Thyroid gland (tissue), 4 donors: ENCODE results near the gene PRKAG1. TPM values are rescaled to one million over a fixed set of nuclear protein-coding genes. Genes with fewer than 3 reads are reported as not detected.
A peak's percentile ranks its signal among the peaks of the same experiment; 100 is the strongest.

Experiments
- DNase-seq, 2 donors: peaks; one replicate each; pipeline ENCODE4 v3.0.0-alpha.2; 2019
- H3K27ac ChIP-seq, 3 donors: fragments of 200-600 bp; sonication (generic); 1 replicate in 2 of 3; 2 replicates in 1 of 3; pipeline ENCODE4 v1.5.1; 2016 to 2019; ENCODE audit warnings: mild to moderate bottlenecking in 1 of 3, moderate library complexity in 1 of 3
- H3K27me3 ChIP-seq: fragments of 200-600 bp; sonication (generic); one replicate; pipeline ENCODE4 v1.5.1; 2019
- H3K36me3 ChIP-seq, 2 donors: fragments of 200-600 bp; sonication (generic); one replicate each; pipeline ENCODE4 v1.5.1; 2016 to 2019
- H3K4me1 ChIP-seq, 2 donors: fragments of 200-600 bp; sonication (generic); one replicate each; pipeline ENCODE4 v1.5.1; 2017 to 2019
- H3K4me3 ChIP-seq, 3 donors: fragments of 200-600 bp; sonication (generic); replicated peaks in 1 of 3; 1 replicate in 2 of 3; 2 replicates in 1 of 3; pipeline ENCODE4 v1.5.1; 2016; ENCODE audit warnings: mild to moderate bottlenecking in 1 of 3
- H3K9me3 ChIP-seq: fragments of 200-600 bp; sonication (generic); one replicate; pipeline ENCODE4 v1.5.1; 2017
- POLR2A ChIP-seq, 2 donors: fragments of 450-650 bp; IDR thresholded peaks; one replicate each; pipeline ENCODE4 v1.6.1; 2017; ENCODE audit warnings: antibody characterized with exemption in 2 of 2, mild to moderate bottlenecking in 2 of 2, moderate library complexity in 1 of 2
- WGBS, 2 donors: methylation state at CpG; one replicate each; pipeline ENCODE4 v1.1.5; 2017; 5-methylcytosine and 5-hydroxymethylcytosine counted together
- intact Hi-C: fragments of 100-400 bp; cut with DNase I; formaldehyde crosslinking; loops from one replicate; pipeline ENCODE4 v1.15.1; 2023
- total RNA-seq, 4 donors: library from RNA; depleted of rRNA; stranded (reverse); fragments of >200 nt; gene quantifications; one replicate each; pipeline ENCODE4 v1.2.3, GENCODE V29; 2016
- TF ChIP-seq, protein P1 (sequence below), 6 experiments: fragments of 200-600 bp in 3 of 6; fragments of 450-650 bp in 3 of 6; sonication (generic) in 3 of 6; IDR thresholded peaks; one replicate each; pipeline ENCODE4 v1.5.1; 2016 to 2019; ENCODE audit warnings: antibody characterized with exemption in 6 of 6, mild to moderate bottlenecking in 2 of 6, inconsistent platforms in 1 of 6, moderate library complexity in 1 of 6

PRKAG1 gene
- total RNA-seq, 4 donors from 2014 or later = 50.3 to 68.1 (median 59.9) TPM

DNA sequence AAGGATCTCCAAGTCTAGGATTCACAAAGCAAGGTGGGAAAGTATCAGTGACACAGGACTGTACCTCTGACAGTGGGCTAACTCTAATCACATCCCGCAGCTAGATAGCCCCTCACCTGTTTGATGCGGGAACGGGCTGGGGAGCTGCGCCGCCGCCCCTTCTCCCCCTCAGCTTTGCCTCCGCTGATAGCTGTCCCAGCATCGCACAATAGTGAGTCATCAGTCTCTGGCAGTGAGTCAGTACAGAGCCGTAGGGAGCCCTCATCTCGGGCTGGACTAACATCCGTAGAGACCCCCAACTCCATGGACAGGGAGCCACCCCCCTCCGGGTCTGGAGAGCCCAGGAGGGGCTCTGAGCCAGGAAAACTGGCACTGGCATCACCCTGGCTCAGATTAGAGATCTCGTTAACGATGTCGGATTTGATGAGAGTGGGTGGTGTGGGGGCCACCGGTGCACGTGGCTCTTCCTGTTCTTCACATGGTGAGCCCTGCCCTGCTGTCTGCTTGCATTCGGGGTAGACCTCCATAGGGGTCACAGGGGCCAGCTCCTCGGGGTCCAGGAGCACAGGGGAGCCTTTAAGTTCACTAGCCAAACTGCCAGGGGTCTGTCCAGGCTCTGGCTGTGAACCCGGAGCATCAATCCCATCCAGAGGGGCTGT lies 31.1 kb upstream of the PRKAG1 start:
- intact Hi-C loops = no loop called here
- Histone ChIP-seq H3K9me3 (no peaks in the 10 kb centered on the region), H3K27ac (no peak overlapping the region), H3K27me3 (no peaks in the 10 kb centered on the region), H3K4me1 (no peaks in the 10 kb centered on the region), H3K36me3 (peaks cover 89 to 96% of the 10 kb centered on the region in 2 donors), H3K4me3 (no peak overlapping the region)
- DNase-seq = no peak
- 90 to 91% methylated on average over 17 to 18 of the region's 20 CpGs for WGBS, 2 donors
- TF ChIP-seq POLR2A (IDR thresholded peaks at IDR 0.05) = no peak
- TF ChIP-seq, protein P1, sequence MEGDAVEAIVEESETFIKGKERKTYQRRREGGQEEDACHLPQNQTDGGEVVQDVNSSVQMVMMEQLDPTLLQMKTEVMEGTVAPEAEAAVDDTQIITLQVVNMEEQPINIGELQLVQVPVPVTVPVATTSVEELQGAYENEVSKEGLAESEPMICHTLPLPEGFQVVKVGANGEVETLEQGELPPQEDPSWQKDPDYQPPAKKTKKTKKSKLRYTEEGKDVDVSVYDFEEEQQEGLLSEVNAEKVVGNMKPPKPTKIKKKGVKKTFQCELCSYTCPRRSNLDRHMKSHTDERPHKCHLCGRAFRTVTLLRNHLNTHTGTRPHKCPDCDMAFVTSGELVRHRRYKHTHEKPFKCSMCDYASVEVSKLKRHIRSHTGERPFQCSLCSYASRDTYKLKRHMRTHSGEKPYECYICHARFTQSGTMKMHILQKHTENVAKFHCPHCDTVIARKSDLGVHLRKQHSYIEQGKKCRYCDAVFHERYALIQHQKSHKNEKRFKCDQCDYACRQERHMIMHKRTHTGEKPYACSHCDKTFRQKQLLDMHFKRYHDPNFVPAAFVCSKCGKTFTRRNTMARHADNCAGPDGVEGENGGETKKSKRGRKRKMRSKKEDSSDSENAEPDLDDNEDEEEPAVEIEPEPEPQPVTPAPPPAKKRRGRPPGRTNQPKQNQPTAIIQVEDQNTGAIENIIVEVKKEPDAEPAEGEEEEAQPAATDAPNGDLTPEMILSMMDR (IDR thresholded peaks at IDR 0.05) = no peak

DNA sequence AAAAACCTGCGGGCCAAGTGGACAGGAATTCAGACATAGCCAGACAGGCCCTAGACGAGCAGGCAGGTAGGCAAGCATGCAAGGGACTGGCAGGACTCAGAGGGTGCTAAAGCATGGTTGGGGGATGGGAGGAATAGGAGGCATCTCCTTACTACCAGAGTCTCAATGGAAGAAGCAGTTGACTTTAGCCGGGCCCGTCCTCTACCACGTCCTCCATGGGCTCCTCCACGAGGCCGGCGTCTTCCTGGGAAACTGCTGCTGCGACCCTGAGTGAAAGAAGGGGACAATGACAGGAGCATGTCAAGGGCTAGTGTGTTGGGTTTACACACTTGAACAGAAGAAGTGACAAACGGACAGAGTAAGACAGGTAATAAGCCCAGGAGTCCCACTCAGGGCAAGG lies 30.4 kb upstream of the PRKAG1 start:
- TF ChIP-seq POLR2A (IDR thresholded peaks at IDR 0.05) = no peak
- TF ChIP-seq, protein P1 (IDR thresholded peaks at IDR 0.05) = no peak
- intact Hi-C loops = no loop called here
- H3K36me3 ChIP-seq = peaks cover 91 to 98% of the 10 kb centered on the region in 2 donors
- DNase-seq = no peak
- 91 to 94% methylated on average over 10 of the region's 10 CpGs for WGBS, 2 donors
- H3K9me3 ChIP-seq = no peaks in the 10 kb centered on the region
- H3K4me1 ChIP-seq = no peaks in the 10 kb centered on the region
- H3K27me3 ChIP-seq = no peaks in the 10 kb centered on the region
- no peak overlapping the region for H3K27ac ChIP-seq
- H3K4me3 ChIP-seq = no peak overlapping the region

DNA sequence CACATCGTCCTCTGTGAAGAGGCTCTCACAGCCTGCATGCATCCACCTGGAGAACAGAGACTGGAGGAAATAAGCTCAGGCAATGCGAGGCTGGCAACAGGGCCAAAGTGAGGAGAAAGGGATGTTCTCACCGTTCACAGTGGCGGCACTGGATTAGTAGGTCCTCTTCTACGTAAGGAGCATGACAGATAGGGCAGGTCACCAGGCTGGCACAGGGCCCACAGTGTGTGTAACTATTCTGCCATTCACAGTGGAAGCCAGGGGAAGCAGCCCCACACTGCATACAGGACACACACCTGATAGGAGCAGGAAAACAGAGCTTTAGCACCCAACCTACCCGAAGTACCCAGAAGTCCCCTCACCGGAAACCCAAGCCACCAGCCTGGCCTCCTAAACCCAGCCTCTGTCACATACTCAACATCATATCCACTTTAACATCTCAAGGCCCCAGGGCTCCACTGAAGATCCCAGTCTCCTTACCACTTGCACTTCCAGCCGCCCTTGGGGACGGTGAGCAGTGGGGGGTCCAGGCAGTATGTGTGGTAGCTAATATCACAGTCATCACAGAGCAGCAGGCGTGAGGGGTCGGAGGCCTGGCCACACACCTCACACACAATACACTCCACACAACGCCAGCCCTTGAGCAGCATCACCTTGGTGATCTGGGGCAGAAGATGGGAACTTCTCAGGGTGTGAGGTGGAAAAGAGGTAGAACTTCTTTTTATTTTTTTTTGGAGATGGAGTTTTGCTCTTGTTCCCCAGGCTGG lies 27.7 kb upstream of the PRKAG1 start:
- WGBS, 2 donors = 94 to 95% methylated on average over 11 to 12 of the region's 12 CpGs
- Histone ChIP-seq H3K36me3 (peaks cover 92 to 98% of the 10 kb centered on the region in 2 donors), H3K9me3 (no peaks in the 10 kb centered on the region), H3K4me1 (no peaks in the 10 kb centered on the region), H3K27me3 (no peaks in the 10 kb centered on the region), H3K4me3 (no peak overlapping the region), H3K27ac (no peak overlapping the region)
- intact Hi-C loops = no loop called here
- TF ChIP-seq, protein P1 (IDR thresholded peaks at IDR 0.05) = no peak
- TF ChIP-seq POLR2A (IDR thresholded peaks at IDR 0.05) = no peak
- DNase-seq = no peak

DNA sequence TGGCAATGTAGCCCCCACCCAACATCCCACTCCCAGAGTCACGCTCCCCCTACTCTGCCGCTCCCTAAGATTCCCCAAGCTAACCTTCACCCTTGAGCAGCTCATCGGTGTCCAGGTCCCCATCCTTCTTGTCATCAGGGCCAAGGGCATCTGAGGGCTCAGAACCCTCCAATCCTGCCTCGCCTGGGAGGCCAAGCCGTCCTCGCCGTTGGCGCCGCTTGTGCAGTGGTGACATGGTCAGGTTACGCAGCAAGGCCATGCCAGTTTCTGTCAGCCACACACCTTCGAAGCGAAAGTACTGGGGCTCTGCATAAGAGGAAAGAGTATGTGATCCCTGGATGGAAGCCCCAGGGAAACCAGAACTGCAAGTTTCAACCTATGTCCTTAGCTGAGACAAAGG lies 26.1 kb upstream of the PRKAG1 start:
- H3K9me3 ChIP-seq = no peaks in the 10 kb centered on the region
- peaks cover 93 to 98% of the 10 kb centered on the region in 2 donors for H3K36me3 ChIP-seq
- TF ChIP-seq POLR2A (IDR thresholded peaks at IDR 0.05) = no peak
- TF ChIP-seq, protein P1 (IDR thresholded peaks at IDR 0.05) = no peak
- H3K27me3 ChIP-seq = no peaks in the 10 kb centered on the region
- 98 to 99% methylated on average over 12 of the region's 12 CpGs for WGBS, 2 donors
- no peak overlapping the region for H3K27ac ChIP-seq
- intact Hi-C loops = no loop called here
- H3K4me3 ChIP-seq = no peak overlapping the region
- no peak for DNase-seq
- H3K4me1 ChIP-seq = no peaks in the 10 kb centered on the region

DNA sequence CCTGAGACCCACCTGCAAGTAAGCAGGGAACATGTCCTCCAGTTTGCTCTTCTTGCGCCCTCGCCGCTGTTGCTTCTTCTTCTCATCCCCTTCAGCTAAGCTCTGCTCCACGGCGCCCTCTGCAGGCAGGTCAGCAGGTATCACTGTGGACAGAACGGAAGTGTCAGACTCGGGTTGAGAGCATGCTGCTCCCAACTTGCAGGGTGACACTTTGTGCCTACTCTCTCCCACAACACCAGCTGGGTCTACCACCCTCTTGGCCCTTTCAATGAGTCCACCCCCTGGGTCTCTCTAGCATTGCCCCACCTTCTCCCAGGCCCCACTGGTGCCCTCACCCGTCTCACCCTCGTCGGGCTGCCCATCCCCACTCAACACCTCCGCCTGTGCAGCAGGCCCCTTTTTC lies 25.3 kb upstream of the PRKAG1 start:
- Histone ChIP-seq H3K4me1 (no peaks in the 10 kb centered on the region), H3K27ac (no peak overlapping the region), H3K27me3 (no peaks in the 10 kb centered on the region), H3K4me3 (no peak overlapping the region), H3K9me3 (no peaks in the 10 kb centered on the region), H3K36me3 (peaks cover 94 to 99% of the 10 kb centered on the region in 2 donors)
- intact Hi-C loops = no loop called here
- 70% methylated on average over 11 of the region's 11 CpGs for WGBS, 2 donors
- TF ChIP-seq POLR2A (IDR thresholded peaks at IDR 0.05) = no peak
- TF ChIP-seq, protein P1 (IDR thresholded peaks at IDR 0.05) = peak in 5 of 6 experiments; percentile 18 to 52 (median 29)
- DNase-seq = peak in 1 of 2 donors; percentile 44
